AG20443 (cell line): Measurements from ENCODE around the gene ENDOU.

Experiments
- DNase-seq: peaks from one replicate; pipeline ENCODE4 v3.0.0; 2012; ENCODE audit warnings: low spot score, mixed read lengths

Gene ENDOU, protein sequence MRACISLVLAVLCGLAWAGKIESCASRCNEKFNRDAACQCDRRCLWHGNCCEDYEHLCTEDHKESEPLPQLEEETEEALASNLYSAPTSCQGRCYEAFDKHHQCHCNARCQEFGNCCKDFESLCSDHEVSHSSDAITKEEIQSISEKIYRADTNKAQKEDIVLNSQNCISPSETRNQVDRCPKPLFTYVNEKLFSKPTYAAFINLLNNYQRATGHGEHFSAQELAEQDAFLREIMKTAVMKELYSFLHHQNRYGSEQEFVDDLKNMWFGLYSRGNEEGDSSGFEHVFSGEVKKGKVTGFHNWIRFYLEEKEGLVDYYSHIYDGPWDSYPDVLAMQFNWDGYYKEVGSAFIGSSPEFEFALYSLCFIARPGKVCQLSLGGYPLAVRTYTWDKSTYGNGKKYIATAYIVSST

GRCh38 chr12:47725091-47725772 lies at the start of gene ENDOU:
TSS of gene ENDOU (minus strand) at chr12:47725490. CDS start at chr12:47725413, 77 bp downstream.
- DNase-seq, result no peak

- DNase-seq, result no peak
Measured at GRCh38 chr12:47774663-47775062, 49.4 kb upstream of the ENDOU start.

- no peak for DNase-seq
Measured at GRCh38 chr12:47773858-47774580, 48.7 kb upstream of the ENDOU start.

GRCh38 chr12:47773062-47773857 lies 48.0 kb upstream of the ENDOU start, which contains the start of gene SLC48A1:
TSS of gene SLC48A1 (plus strand) at chr12:47773238. CDS start at chr12:47773305, 67 bp downstream.
- DNase-seq, result peak; percentile 95

GRCh38 chr12:47772738-47773061 lies 47.4 kb upstream of the ENDOU start:
- DNase-seq, result no peak

DNA sequence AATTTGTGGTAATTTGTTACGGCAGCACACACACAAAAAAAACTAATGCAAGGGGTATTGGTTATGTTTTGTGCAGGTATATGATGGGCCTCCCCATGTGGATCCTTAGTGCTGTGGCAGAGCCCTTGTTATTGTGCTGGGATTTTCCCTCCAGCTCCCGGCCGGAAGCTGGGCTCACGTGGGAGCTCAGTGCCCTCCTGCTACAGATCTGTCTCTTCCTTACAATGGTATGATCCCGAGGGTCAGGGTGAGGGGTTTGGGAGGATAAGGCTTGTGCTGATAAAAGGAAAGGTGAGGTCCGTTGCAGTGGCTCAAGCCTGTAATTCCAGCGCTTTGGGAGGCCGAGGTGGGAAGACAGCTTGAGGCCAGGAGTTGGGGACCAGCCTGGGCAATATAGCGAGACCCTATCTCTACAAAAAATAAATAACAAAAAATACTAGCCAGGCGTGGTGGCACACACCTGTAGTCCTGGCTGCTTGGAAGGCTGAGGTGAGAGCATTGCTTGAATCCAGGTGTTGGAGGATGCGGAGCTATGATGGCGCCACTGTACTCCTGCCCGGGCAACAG lies 46.9 kb upstream of the ENDOU start:
- DNase-seq, result no peak

GRCh38 chr12:47771304-47771703 lies 46.0 kb upstream of the ENDOU start:
- DNase-seq, result no peak

DNA sequence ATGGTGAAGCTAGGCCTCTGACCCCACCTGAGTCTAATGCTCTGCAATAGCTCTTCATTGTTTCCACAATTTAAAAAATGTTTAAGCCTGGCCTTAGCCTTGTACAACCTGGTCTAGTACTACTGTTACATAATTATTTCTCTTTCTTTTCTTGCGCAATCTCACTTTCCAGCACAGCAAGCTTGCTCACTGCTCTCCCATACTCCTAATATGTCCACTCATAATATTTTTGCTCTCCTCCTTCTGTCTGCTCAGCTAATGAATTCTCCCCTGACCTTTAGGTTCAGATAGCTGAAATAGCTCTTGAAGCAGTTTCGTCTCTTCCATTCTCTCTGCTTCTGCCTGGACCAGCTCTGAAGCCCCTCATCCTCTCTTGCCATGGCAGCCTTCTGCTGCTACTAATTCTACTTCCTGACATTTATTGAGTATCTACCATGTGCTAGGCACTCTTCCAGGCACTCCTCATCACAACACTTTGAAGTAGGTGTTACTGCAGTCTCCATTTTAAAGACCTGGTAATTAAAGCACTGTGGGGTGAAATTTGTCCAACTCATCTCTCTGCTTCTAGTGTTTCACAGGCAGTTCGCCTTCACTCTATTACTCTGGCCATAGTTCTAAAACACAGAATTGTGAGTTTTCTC lies 44.9 kb upstream of the ENDOU start:
- DNase-seq, result peak; percentile 65

DNA sequence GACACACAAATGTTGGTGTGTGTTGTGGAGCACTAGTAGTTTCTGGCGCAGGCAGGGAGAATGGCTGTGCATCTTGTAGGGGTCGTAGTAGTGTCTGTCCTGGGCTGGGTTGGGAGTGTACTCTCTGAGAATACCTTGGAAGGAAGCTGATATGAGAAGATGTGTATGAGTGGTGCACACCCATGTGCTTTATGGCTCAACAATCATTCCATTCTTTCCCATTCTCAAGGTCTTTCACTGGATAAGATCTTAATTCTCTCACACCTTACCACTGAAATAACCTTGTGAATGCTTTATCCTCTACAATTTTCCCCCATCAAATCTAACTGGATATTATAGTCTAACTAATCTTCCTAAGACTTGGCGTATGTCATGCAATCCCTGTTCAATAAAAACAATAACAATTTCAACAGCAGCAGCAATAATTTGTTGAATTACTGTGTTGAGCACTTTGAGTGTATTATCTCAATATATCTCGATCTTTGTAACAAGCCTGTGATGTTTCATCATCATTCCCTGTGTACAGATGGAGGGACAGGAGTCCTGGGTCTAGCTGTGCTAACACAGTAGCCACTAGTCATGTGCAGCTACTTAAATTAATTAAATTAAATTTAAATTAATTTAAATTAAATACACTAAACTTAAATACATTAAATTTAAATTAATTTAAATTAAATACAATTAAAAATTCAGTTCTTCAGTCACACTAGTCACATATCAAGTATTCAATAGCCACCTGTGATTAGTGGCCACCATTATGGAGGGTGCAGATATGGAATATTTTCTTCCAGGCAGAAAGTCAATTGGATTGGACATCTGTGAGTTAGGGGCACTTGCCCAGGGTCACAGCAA lies 44.2 kb upstream of the ENDOU start:
- DNase-seq, result no peak

DNA sequence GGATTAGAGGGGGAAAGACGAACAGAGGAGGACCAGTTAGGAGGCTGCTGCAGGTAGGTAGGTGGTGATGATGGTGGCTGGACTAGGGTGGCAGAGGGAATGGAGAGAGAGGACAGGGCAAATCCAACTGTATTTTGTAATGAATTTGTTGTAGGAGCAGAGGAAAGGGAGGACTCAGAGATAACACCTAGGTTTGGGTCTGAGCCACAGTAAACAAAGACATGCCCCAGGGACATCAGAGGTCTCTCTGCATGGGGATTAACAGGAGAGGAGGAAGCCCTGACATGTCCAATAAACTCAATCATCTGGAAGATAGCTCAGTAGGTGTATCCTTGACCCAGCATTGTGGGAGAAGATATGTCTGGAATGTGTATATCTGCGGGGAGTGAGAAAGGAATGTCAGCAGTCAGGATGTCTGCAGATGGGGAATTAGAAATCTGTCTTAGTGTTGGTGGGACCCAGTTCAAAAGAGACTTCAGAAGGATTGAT lies 43.1 kb upstream of the ENDOU start:
- DNase-seq, result no peak

GRCh38 chr12:47767216-47767724 lies 42.0 kb upstream of the ENDOU start:
- peak; percentile 45 for DNase-seq

DNA sequence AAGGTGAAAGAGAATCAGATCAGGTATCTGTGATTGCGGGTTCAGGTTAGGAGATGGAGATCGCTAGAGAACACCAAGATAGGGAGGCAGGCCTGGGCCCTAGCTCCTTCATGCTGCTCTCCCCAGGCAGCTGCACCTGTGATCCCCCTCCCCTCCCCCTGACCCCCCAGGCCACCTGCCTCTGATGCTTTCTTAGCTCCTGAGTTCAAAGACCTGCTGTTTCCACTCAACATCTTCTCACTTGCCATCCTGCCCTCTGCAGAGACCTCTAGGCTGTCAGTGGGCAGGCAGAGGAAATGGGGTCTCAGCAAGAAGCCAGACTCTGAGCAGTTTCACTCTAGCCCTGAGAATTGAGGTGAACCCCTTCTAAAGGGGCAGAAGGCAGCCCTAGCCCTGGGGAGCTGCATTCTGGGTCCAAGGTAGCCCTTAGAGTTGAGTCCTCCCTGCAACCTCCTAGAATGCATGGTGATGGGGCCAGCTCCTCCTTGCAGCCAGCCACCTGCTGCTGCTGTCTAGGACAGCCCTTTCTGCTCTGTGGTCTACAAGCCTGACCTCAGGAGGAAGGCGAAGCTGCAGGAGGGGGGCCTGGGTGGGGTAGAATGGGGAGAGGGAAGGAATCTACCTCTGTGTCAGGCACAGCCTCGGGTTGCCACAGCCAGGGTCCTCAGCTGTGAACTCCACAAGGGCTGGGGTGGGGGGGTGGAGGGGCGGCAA lies 41.4 kb upstream of the ENDOU start:
- no peak for DNase-seq

GRCh38 chr12:47763481-47764346 lies 38.4 kb upstream of the ENDOU start:
- no peak for DNase-seq

DNA sequence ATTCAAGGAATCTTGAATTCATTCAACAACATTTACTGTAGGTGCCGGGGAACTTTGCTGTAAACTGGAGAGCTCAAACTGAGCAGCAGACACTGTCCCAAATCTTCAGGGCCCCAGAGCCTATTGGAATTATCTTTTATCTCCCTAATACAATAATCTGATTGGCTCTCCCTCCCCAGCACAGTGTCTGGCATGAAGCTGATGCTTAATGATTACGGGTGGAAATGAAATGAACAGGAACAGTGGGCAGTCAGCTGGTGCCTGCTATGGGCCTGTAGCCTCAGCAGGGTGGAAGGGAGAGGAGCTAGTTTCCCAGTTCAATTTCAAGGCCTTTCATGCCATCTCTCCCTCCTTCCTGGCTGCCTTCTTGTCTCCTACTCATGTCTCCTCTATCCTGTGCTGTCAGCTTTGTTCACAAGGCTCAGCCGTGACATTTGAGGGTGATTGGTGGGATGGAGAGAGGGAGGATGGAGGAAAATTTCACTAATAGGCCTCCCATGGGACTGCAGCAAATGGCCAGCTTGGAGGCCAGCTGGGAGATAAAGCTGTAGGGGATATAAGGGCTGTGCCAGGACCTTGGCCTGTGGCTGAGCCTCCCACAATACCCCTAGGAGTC lies 37.7 kb upstream of the ENDOU start:
- DNase-seq, result no peak

GRCh38 chr12:47758834-47759690 lies 33.8 kb upstream of the ENDOU start, which contains the start of gene RAPGEF3:
TSS of gene RAPGEF3 (minus strand) at chr12:47758880. CDS start at chr12:47758556, 324 bp downstream.
- peak; percentile 96 for DNase-seq

GRCh38 chr12:47758584-47758833 lies 33.2 kb upstream of the ENDOU start:
- no peak for DNase-seq
